GM12878 (cell line): ENCODE data around the gene TNFRSF1A. TPM values are rescaled to one million over a fixed set of nuclear protein-coding genes. Genes with fewer than 3 reads are reported as not detected.

Experiments
- ATAC-seq: fragments of 200-7000 bp; cut with Tn5 transposase; 3 replicates; pipeline ENCODE4 v1.9.1; 2020; ENCODE audit warnings: mild to moderate bottlenecking, moderate library complexity
- BruUV-seq: library from RNA; stranded (reverse); fragments of 400-500 nt; replicated peaks from 2 replicates; lab custom pipeline; 2021; lab: Mats Ljungman, UMichigan
- CTCF ChIA-PET: fragments of 300-600 bp; sonication (Branson Sonifier 250); formaldehyde crosslinking; extraction: SDS; loops from one replicate; lab custom pipeline; 2021; ENCODE audit warnings: inconsistent platforms; lab: Yijun Ruan, JAX
- POLR2A ChIA-PET: fragments of 350-600 bp; formaldehyde crosslinking; extraction: SDS; loops from one replicate; lab custom pipeline; 2021; ENCODE audit warnings: inconsistent platforms; lab: Charles Lee
- RAD21 ChIA-PET: fragments of 300-600 bp; sonication (Branson Sonifier 250); formaldehyde crosslinking; loops from one replicate; lab custom pipeline; 2023; ENCODE audit warnings: antibody characterized with exemption; ENCODE audit not compliant: unreplicated experiment; lab: Charles Lee
- SMC1A ChIA-PET: fragments of 300-600 bp; sonication (Branson Sonifier 250); formaldehyde crosslinking; loops from one replicate; lab custom pipeline; 2023; ENCODE audit not compliant: unreplicated experiment, uncharacterized antibody; lab: Charles Lee
- DNase-seq: peaks from one replicate; pipeline ENCODE4 v3.0.0-alpha.2; 2011; ENCODE audit warnings: low read depth, low spot score
- FAIRE-seq: peaks from 3 replicates; lab custom pipeline; 2011; peaks lifted over from hg19 to GRCh38; lab: Jason Lieb, UNC
- H2AFZ ChIP-seq: 2 replicates; pipeline ENCODE4 v1.6.0; 2011; ENCODE audit warnings: low read depth, low read length, control low read depth; ENCODE audit not compliant: control insufficient read depth
- H3K27ac ChIP-seq: 2 replicates; pipeline ENCODE4 v1.5.1; 2011; ENCODE audit warnings: control low read depth; ENCODE audit not compliant: control insufficient read depth, insufficient read depth
- H3K27me3 ChIP-seq, 2 experiments: replicated peaks in 1 of 2; 2 replicates each; pipeline versions ENCODE4 v1.6.0 to v1.6.1; 2011; ENCODE audit warnings: low read length in 1 of 2; ENCODE audit not compliant: control insufficient read depth in 2 of 2, insufficient read depth in 2 of 2
- H3K36me3 ChIP-seq, 2 experiments: 2 replicates each; pipeline ENCODE4 v1.5.1; 2011; ENCODE audit warnings: low read length in 1 of 2; ENCODE audit not compliant: control insufficient read depth in 2 of 2, insufficient read depth in 2 of 2
- H3K4me1 ChIP-seq: 2 replicates; pipeline ENCODE4 v1.6.1; 2011; ENCODE audit warnings: mild to moderate bottlenecking, low read length, moderate library complexity, mixed read lengths; ENCODE audit not compliant: control insufficient read depth, insufficient read depth
- H3K4me2 ChIP-seq: 2 replicates; pipeline ENCODE4 v1.6.0; 2011; ENCODE audit warnings: control low read depth; ENCODE audit not compliant: control insufficient read depth, insufficient read depth
- H3K4me3 ChIP-seq: fragments of 200-600 bp; sonication (generic); 2 replicates; pipeline ENCODE4 v1.5.1; 2016
- H3K79me2 ChIP-seq: 2 replicates; pipeline ENCODE4 v1.6.0; 2011; ENCODE audit warnings: low read length; ENCODE audit not compliant: control insufficient read depth, insufficient read depth
- H3K9ac ChIP-seq: 2 replicates; pipeline ENCODE4 v1.8.0; 2011; ENCODE audit warnings: low read length, control low read depth, mixed read lengths; ENCODE audit not compliant: control insufficient read depth, insufficient read depth
- H3K9me3 ChIP-seq: replicated peaks from 3 replicates; pipeline ENCODE4 v1.5.1; 2011; ENCODE audit warnings: mild to moderate bottlenecking, low read length; ENCODE audit not compliant: control insufficient read depth, insufficient read depth
- H4K20me1 ChIP-seq: 2 replicates; pipeline ENCODE4 v1.6.0; 2011; ENCODE audit not compliant: control insufficient read depth, insufficient read depth
- CREM ChIP-seq: IDR thresholded peaks from 2 replicates; pipeline ENCODE4 v1.6.1; 2014; ENCODE audit warnings: antibody characterized with exemption, low read depth
- JUND ChIP-seq: IDR thresholded peaks from 2 replicates; pipeline ENCODE4 v1.6.1; 2012; ENCODE audit warnings: low read depth, mild to moderate bottlenecking, low read length, improper control_type of control experiment, moderate library complexity
- NFYA ChIP-seq: IDR thresholded peaks from 2 replicates; pipeline ENCODE4 v1.6.1; 2011; ENCODE audit warnings: low read depth, mild to moderate bottlenecking, low read length, improper control_type of control experiment, borderline replicate concordance
- NRF1 ChIP-seq: conservative IDR thresholded peaks from 2 replicates; pipeline ENCODE4 v1.6.1; 2011; ENCODE audit warnings: mild to moderate bottlenecking, low read depth, low read length, improper control_type of control experiment
- POLR2A ChIP-seq: IDR thresholded peaks from 2 replicates; pipeline ENCODE4 v1.6.1; 2011; ENCODE audit warnings: low read depth, mild to moderate bottlenecking, low read length
- SMC3 ChIP-seq: IDR thresholded peaks from 2 replicates; pipeline ENCODE4 v1.6.1; 2011; ENCODE audit warnings: low read length, improper control_type of control experiment, borderline replicate concordance
- SPI1 ChIP-seq: IDR thresholded peaks from 2 replicates; pipeline ENCODE4 v1.6.1; 2011; ENCODE audit warnings: low read depth, mild to moderate bottlenecking, low read length, moderate library complexity, borderline replicate concordance; ENCODE audit not compliant: insufficient read depth
- STAT1 ChIP-seq: fragments of 450-650 bp; conservative IDR thresholded peaks from 2 replicates; pipeline ENCODE4 v1.6.1; 2014; ENCODE audit warnings: antibody characterized with exemption, mild to moderate bottlenecking
- SUPT20H ChIP-seq: IDR thresholded peaks from 2 replicates; pipeline ENCODE4 v1.6.1; 2011; ENCODE audit warnings: low read depth, mild to moderate bottlenecking, low read length, moderate library complexity, borderline replicate concordance; ENCODE audit not compliant: control insufficient read depth
- SUZ12 ChIP-seq: fragments of 200-600 bp; sonication (generic); IDR thresholded peaks from one replicate; pipeline ENCODE4 v1.6.1; 2018; ENCODE audit warnings: antibody characterized with exemption, mild to moderate bottlenecking; ENCODE audit not compliant: unreplicated experiment
- TCF12 ChIP-seq: IDR thresholded peaks from 2 replicates; pipeline ENCODE4 v1.6.1; 2011; ENCODE audit warnings: low read depth, mild to moderate bottlenecking, low read length
- TCF3 ChIP-seq: IDR thresholded peaks from 2 replicates; pipeline ENCODE4 v1.6.1; 2012; ENCODE audit warnings: low read depth, mild to moderate bottlenecking, low read length, borderline replicate concordance; ENCODE audit not compliant: insufficient read depth
- YY1 ChIP-seq: IDR thresholded peaks from 2 replicates; pipeline ENCODE4 v1.6.1; 2011; ENCODE audit warnings: low read depth, mild to moderate bottlenecking, low read length
- WGBS: methylation state at CpG from one replicate; pipeline ENCODE4 v1.1.6; 2016; ENCODE audit warnings: low lambda C conversion rate; ENCODE audit not compliant: insufficient replicate concordance, insufficient coverage; ENCODE audit errors: missing lambda C conversion rate; 5-methylcytosine and 5-hydroxymethylcytosine counted together
- in situ Hi-C: fragments of 300-500 bp; cut with MboI; formaldehyde crosslinking; loops from 9 replicates; pipeline ENCODE4 v1.14.3; 2018; ENCODE audit warnings: mixed read lengths
- intact Hi-C: fragments of 100-400 bp; cut with micrococcal nuclease; formaldehyde crosslinking; loops from one replicate; pipeline ENCODE4 v1.14.2; 2022; ENCODE audit not compliant: unreplicated experiment
- polyA plus RNA-seq, 11 experiments: library from polyadenylated mRNA; depleted of rRNA in 4 of 11; unstranded in 6 of 11; stranded (reverse) in 5 of 11; fragments of >200 nt; fragmentation: Nextera tagmentation in 4 of 11; fragmentation: Illumina TruSeq in 1 of 11; extraction: Ambion mirVana in 4 of 11; extraction: Trizol in 1 of 11; gene quantifications; 1 replicate in 1 of 11; 2 replicates in 10 of 11; pipeline versions ENCODE4 v1.2.1 to v1.2.3, GENCODE V29; 2011 to 2016; ENCODE audit warnings: inconsistent platforms in 2 of 11, missing spikeins in 2 of 11, low read depth in 1 of 11
- total RNA-seq, 4 experiments: library from RNA; depleted of rRNA in 3 of 4; stranded (reverse); fragments of >200 nt in 3 of 4; fragmentation: Illumina TruSeq in 1 of 4; extraction: Trizol in 1 of 4; gene quantifications; 2 replicates each; pipeline versions ENCODE4 v1.2.1 to v1.2.3, GENCODE V29; 2013 to 2021
- TF ChIP-seq, protein P1 (sequence below): fragments of 450-650 bp; IDR thresholded peaks from 2 replicates; pipeline ENCODE4 v1.6.1; 2016; ENCODE audit warnings: mild to moderate bottlenecking
- TF ChIP-seq, protein P2 (sequence below): fragments of 450-650 bp; IDR thresholded peaks from 2 replicates; pipeline ENCODE4 v1.6.1; 2017; ENCODE audit warnings: mild to moderate bottlenecking, low read depth, inconsistent platforms; ENCODE audit not compliant: poor library complexity, severe bottlenecking
- TF ChIP-seq, protein P3 (sequence below): fragments of 450-650 bp; IDR thresholded peaks from 2 replicates; pipeline ENCODE4 v1.6.1; 2014; ENCODE audit warnings: mild to moderate bottlenecking
- TF ChIP-seq, protein P4 (sequence below): fragments of 450-650 bp; IDR thresholded peaks from 2 replicates; pipeline ENCODE4 v1.6.1; 2018; ENCODE audit warnings: mild to moderate bottlenecking, low read depth, moderate library complexity; ENCODE audit not compliant: partially characterized antibody

The TNFRSF1A gene
- total and polyA plus RNA-seq, 10 of the 15 experiments (the other 5 are each of a cell fraction or from before 2014, with no cell fraction given): 0.24 to 16.5 (median 13.0) TPM

DNA sequence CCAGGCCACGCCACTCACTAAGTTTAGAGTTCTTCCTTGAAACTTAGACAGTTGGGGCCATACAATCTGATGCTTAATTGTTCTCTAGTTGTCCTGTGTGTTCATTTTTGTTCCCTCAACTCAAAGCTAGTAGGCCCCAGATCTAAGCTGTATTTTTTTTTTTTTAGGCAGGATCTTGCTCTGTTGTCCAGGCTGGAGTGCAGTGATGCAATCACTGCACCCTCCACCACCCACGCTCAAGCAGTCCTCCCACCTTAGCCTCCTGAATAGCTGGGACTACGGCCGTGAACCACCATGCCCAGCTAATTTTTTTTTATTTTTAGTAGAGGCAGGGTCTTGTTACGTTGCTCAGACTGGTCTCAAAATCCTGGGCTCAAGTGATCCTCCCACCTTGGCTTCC lies 7.5 kb downstream of the TNFRSF1A start:
- POLR2A ChIA-PET: interaction anchor here (0.6 to 3.4 kb wide), 7 partner anchors 11 to 153 kb away, joined by 3 to 22 read pairs (median 9); partner anchors contain the start of gene VAMP1
- Histone ChIP-seq H4K20me1 (no peaks in the 10 kb centered on the region), H3K79me2 (peaks cover 35% of the 10 kb centered on the region), H2AFZ (no peak overlapping the region), H3K4me2 (no peak overlapping the region), H3K9ac (no peak overlapping the region), H3K36me3 (peaks cover 6 to 11% of the 10 kb centered on the region in 2 experiments; a peak in 3 of 4 replicates), H3K27ac (no peak overlapping the region), H3K9me3 (no peaks in the 10 kb centered on the region), H3K27me3 (no peaks in the 10 kb centered on the region), H3K4me3 (no peak overlapping the region), H3K4me1 (peaks cover 52% of the 10 kb centered on the region)
- DNase-seq (no peak), ATAC-seq (no peak), FAIRE-seq (no peak)
- WGBS: 97% methylated on average over 5 of the region's 5 CpGs
- intact Hi-C loops: no loop called here
- no TSS peak for BruUV-seq
- RAD21 ChIA-PET: interaction anchor here (1.1 to 3.8 kb wide), 8 partner anchors 8 to 160 kb away, joined by 3 to 44 read pairs (median 12); no protein-coding TSS in a partner anchor
- CTCF ChIA-PET: interaction anchor here (1.0 to 7.9 kb wide), 13 partner anchors 8 to 203 kb away, joined by 3 to 53 read pairs (median 13); partner anchors contain the start of genes CD27 and TAPBPL
- in situ Hi-C loops: no loop called here
- SMC1A ChIA-PET: interaction anchor here (0.6 to 4.6 kb wide), 10 partner anchors 8 to 131 kb away, joined by 3 to 39 read pairs (median 10); partner anchors contain the start of gene CD27
- TF ChIP-seq, protein P1, sequence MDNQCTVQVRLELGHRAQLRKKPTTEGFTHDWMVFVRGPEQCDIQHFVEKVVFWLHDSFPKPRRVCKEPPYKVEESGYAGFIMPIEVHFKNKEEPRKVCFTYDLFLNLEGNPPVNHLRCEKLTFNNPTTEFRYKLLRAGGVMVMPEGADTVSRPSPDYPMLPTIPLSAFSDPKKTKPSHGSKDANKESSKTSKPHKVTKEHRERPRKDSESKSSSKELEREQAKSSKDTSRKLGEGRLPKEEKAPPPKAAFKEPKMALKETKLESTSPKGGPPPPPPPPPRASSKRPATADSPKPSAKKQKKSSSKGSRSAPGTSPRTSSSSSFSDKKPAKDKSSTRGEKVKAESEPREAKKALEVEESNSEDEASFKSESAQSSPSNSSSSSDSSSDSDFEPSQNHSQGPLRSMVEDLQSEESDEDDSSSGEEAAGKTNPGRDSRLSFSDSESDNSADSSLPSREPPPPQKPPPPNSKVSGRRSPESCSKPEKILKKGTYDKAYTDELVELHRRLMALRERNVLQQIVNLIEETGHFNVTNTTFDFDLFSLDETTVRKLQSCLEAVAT: no peak
- TF ChIP-seq YY1: no peak
- no peak for TF ChIP-seq POLR2A
- TF ChIP-seq TCF3: no peak
- TF ChIP-seq SUZ12: no peak
- TF ChIP-seq SPI1: no peak
- TF ChIP-seq TCF12: no peak
- TF ChIP-seq, protein P2, sequence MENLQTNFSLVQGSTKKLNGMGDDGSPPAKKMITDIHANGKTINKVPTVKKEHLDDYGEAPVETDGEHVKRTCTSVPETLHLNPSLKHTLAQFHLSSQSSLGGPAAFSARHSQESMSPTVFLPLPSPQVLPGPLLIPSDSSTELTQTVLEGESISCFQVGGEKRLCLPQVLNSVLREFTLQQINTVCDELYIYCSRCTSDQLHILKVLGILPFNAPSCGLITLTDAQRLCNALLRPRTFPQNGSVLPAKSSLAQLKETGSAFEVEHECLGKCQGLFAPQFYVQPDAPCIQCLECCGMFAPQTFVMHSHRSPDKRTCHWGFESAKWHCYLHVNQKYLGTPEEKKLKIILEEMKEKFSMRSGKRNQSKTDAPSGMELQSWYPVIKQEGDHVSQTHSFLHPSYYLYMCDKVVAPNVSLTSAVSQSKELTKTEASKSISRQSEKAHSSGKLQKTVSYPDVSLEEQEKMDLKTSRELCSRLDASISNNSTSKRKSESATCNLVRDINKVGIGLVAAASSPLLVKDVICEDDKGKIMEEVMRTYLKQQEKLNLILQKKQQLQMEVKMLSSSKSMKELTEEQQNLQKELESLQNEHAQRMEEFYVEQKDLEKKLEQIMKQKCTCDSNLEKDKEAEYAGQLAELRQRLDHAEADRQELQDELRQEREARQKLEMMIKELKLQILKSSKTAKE: no peak
- no peak for TF ChIP-seq JUND
- no peak for TF ChIP-seq SMC3
- no peak for TF ChIP-seq STAT1
- TF ChIP-seq, protein P3, sequence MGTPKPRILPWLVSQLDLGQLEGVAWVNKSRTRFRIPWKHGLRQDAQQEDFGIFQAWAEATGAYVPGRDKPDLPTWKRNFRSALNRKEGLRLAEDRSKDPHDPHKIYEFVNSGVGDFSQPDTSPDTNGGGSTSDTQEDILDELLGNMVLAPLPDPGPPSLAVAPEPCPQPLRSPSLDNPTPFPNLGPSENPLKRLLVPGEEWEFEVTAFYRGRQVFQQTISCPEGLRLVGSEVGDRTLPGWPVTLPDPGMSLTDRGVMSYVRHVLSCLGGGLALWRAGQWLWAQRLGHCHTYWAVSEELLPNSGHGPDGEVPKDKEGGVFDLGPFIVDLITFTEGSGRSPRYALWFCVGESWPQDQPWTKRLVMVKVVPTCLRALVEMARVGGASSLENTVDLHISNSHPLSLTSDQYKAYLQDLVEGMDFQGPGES: no peak
- no peak for TF ChIP-seq NFYA
- no peak for TF ChIP-seq SUPT20H
- TF ChIP-seq, protein P4, sequence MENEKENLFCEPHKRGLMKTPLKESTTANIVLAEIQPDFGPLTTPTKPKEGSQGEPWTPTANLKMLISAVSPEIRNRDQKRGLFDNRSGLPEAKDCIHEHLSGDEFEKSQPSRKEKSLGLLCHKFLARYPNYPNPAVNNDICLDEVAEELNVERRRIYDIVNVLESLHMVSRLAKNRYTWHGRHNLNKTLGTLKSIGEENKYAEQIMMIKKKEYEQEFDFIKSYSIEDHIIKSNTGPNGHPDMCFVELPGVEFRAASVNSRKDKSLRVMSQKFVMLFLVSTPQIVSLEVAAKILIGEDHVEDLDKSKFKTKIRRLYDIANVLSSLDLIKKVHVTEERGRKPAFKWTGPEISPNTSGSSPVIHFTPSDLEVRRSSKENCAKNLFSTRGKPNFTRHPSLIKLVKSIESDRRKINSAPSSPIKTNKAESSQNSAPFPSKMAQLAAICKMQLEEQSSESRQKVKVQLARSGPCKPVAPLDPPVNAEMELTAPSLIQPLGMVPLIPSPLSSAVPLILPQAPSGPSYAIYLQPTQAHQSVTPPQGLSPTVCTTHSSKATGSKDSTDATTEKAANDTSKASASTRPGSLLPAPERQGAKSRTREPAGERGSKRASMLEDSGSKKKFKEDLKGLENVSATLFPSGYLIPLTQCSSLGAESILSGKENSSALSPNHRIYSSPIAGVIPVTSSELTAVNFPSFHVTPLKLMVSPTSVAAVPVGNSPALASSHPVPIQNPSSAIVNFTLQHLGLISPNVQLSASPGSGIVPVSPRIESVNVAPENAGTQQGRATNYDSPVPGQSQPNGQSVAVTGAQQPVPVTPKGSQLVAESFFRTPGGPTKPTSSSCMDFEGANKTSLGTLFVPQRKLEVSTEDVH: no peak
- TF ChIP-seq CREM: no peak
- no peak for TF ChIP-seq NRF1
